K562 (cell line): Measurements from ENCODE around the gene POP5. TPM values are rescaled to one million over a fixed set of nuclear protein-coding genes. Genes with fewer than 3 reads are reported as not detected.

ENCODE experiments used
- CC2D1A ChIP-seq: fragments of 450-650 bp; IDR thresholded peaks from 2 replicates; pipeline ENCODE4 v1.6.1; 2017; ENCODE audit warnings: mild to moderate bottlenecking
- DNMT1 ChIP-seq: fragments of 450-650 bp; IDR thresholded peaks from 2 replicates; pipeline ENCODE4 v1.6.1; 2016; ENCODE audit warnings: antibody characterized with exemption, mild to moderate bottlenecking
- GATA2 ChIP-seq: sonication (generic); formaldehyde crosslinking; IDR thresholded peaks from 2 replicates; pipeline ENCODE4 v1.4.0; 2020; ENCODE audit warnings: mild to moderate bottlenecking, missing genetic modification reagents
- HMG20A ChIP-seq: fragments of 450-650 bp; formaldehyde crosslinking; conservative IDR thresholded peaks from 2 replicates; pipeline ENCODE4 v1.4.0; 2020; ENCODE audit warnings: mild to moderate bottlenecking, mixed read lengths
- HSF4 ChIP-seq: fragments of 250-450 bp; sonication (Bioruptor Pico); IDR thresholded peaks from 2 replicates; pipeline ENCODE4 v2.1.2; 2022; ENCODE audit warnings: mild to moderate bottlenecking, moderate library complexity, borderline replicate concordance
- ILF3 ChIP-seq: fragments of 450-650 bp; IDR thresholded peaks from 2 replicates; pipeline ENCODE4 v1.6.1; 2018; ENCODE audit warnings: antibody characterized with exemption, mild to moderate bottlenecking, moderate library complexity, borderline replicate concordance
- KAT7 ChIP-seq: sonication (generic); formaldehyde crosslinking; IDR thresholded peaks from 2 replicates; pipeline ENCODE4 v1.8.0; 2022; ENCODE audit warnings: missing genetic modification reagents, mild to moderate bottlenecking, borderline replicate concordance
- KDM5B ChIP-seq: fragments of 200-600 bp; sonication (generic); IDR thresholded peaks from 2 replicates; pipeline ENCODE4 v1.6.1; 2012; ENCODE audit warnings: low read depth, mild to moderate bottlenecking, moderate library complexity, low read length, control low read depth, inconsistent platforms; ENCODE audit not compliant: insufficient replicate concordance
- NR2C1 ChIP-seq, 2 experiments: fragments of 450-650 bp; IDR thresholded peaks; 2 replicates each; pipeline ENCODE4 v1.6.1; 2017; ENCODE audit warnings: mild to moderate bottlenecking in 2 of 2, antibody characterized with exemption in 1 of 2, inconsistent platforms in 1 of 2, missing compliant biosample characterization in 1 of 2, missing genetic modification characterization in 1 of 2
- PCBP2 ChIP-seq: fragments of 200-400 bp; formaldehyde crosslinking; IDR thresholded peaks from 2 replicates; pipeline ENCODE4 v1.6.1; 2018; ENCODE audit warnings: low read length, low read depth, mild to moderate bottlenecking, moderate library complexity; ENCODE audit not compliant: poor library complexity, severe bottlenecking
- PHF21A ChIP-seq: fragments of 450-650 bp; IDR thresholded peaks from 2 replicates; pipeline ENCODE4 v1.6.1; 2017; ENCODE audit warnings: low read depth, borderline replicate concordance
- SMAD4 ChIP-seq: fragments of 250-450 bp; sonication (Bioruptor Pico); conservative IDR thresholded peaks from 2 replicates; pipeline ENCODE4 v1.8.0; 2021; ENCODE audit warnings: inconsistent platforms, mild to moderate bottlenecking, moderate library complexity
- SMARCC2 ChIP-seq: fragments of 450-650 bp; IDR thresholded peaks from 2 replicates; pipeline ENCODE4 v1.6.1; 2017; ENCODE audit warnings: antibody characterized with exemption, moderate library complexity, mild to moderate bottlenecking, low read depth
- TARDBP ChIP-seq: fragments of 450-650 bp; IDR thresholded peaks from 2 replicates; pipeline ENCODE4 v1.6.1; 2016
- TRIM28 ChIP-seq: fragments of 450-650 bp; IDR thresholded peaks from 2 replicates; pipeline ENCODE4 v1.6.1; 2017
- ZBTB1 ChIP-seq: sonication (generic); formaldehyde crosslinking; IDR thresholded peaks from 2 replicates; pipeline ENCODE4 v1.8.1; 2023; ENCODE audit warnings: missing genetic modification reagents, low read depth, mild to moderate bottlenecking, borderline replicate concordance
- ZNF165 ChIP-seq: fragments of 250-450 bp; sonication (Bioruptor Pico); IDR thresholded peaks from 2 replicates; pipeline ENCODE4 v1.4.0; 2020; ENCODE audit warnings: borderline replicate concordance
- polyA plus RNA-seq, 8 experiments: library from polyadenylated mRNA; depleted of rRNA in 4 of 8; stranded (reverse) in 5 of 8; unstranded in 3 of 8; fragments of >200 nt; fragmentation: Nextera tagmentation in 2 of 8; fragmentation: Illumina TruSeq in 1 of 8; extraction: Ambion mirVana in 2 of 8; extraction: Trizol in 1 of 8; gene quantifications; 2 replicates each; pipeline versions ENCODE4 v1.2.1 to v1.2.3, GENCODE V29; 2011 to 2014; ENCODE audit warnings: inconsistent platforms in 1 of 8, missing spikeins in 1 of 8
- total RNA-seq, 7 experiments: library from RNA; depleted of rRNA in 6 of 7; stranded (reverse); fragments of >200 nt in 6 of 7; fragmentation: Illumina TruSeq in 2 of 7; extraction: Trizol in 2 of 7; gene quantifications; 2 replicates each; pipeline versions ENCODE4 v1.2.1 to v1.2.3, GENCODE V29; 2011 to 2021; ENCODE audit warnings: low replicate concordance in 1 of 7
- TF ChIP-seq, protein P1 (sequence below): fragments of 250-450 bp; sonication (Bioruptor Pico); IDR thresholded peaks from 2 replicates; pipeline ENCODE4 v1.8.0; 2022; ENCODE audit warnings: inconsistent platforms, mild to moderate bottlenecking, moderate library complexity, borderline replicate concordance
- TF ChIP-seq, protein P2 (sequence below): fragments of 250-450 bp; sonication (Bioruptor Pico); IDR thresholded peaks from 2 replicates; pipeline ENCODE4 v1.9.0; 2021; ENCODE audit warnings: mild to moderate bottlenecking, inconsistent platforms
- TF ChIP-seq, protein P3 (sequence below), 2 experiments: IDR thresholded peaks; 2 replicates each; pipeline ENCODE4 v1.6.1; 2012; ENCODE audit warnings: improper control_type of control experiment in 2 of 2, low read depth in 2 of 2, low read length in 2 of 2, borderline replicate concordance in 1 of 2
- TF ChIP-seq, protein P4 (sequence below): fragments of 450-650 bp; formaldehyde crosslinking; IDR thresholded peaks from 2 replicates; pipeline ENCODE4 v1.4.0; 2020; ENCODE audit warnings: mild to moderate bottlenecking

POP5 gene
- total and polyA plus RNA-seq, 9 of the 15 experiments (the other 6 are each of a cell fraction or from before 2014, with no cell fraction given), result 57.5 to 253 (median 73.8) TPM

DNA sequence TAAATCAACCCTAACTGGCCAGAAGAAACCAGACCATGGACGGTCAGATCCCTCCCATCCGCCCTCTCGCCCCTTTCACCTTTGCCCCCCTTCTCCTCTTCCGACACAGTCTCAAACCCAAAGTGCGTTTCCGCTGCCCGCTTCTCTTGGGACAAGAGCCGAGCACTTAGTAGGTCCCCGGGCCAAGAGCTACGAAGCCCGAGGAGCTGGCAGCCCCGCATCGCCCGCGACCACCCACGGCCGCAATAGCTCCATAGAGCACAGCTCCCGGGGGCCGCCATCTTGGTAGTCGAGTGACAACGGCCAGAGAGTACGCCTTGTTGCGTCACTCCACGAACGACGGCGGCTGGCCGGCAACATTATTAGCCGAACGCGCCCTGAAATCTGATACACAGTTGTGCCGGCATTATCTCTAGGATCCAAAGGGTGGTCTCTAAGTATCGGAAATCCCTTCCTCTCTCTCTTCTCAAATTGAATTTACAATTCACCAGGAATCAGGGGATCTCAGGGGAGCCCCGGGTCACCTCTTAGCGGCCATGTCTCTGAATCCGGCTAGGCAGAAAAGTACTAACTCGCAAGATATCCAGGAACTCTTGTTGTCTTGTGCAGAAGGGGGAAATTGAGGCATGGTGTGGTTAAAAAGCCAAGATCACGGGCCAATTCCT lies 52.2 kb downstream of the POP5 start, which contains the start of gene COQ5 (continued):
- TF ChIP-seq, protein P1, sequence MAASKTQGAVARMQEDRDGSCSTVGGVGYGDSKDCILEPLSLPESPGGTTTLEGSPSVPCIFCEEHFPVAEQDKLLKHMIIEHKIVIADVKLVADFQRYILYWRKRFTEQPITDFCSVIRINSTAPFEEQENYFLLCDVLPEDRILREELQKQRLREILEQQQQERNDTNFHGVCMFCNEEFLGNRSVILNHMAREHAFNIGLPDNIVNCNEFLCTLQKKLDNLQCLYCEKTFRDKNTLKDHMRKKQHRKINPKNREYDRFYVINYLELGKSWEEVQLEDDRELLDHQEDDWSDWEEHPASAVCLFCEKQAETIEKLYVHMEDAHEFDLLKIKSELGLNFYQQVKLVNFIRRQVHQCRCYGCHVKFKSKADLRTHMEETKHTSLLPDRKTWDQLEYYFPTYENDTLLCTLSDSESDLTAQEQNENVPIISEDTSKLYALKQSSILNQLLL (CRISPR knock-in tag), result no peak
- TF ChIP-seq SMARCC2, result no peak
- TF ChIP-seq, protein P2, sequence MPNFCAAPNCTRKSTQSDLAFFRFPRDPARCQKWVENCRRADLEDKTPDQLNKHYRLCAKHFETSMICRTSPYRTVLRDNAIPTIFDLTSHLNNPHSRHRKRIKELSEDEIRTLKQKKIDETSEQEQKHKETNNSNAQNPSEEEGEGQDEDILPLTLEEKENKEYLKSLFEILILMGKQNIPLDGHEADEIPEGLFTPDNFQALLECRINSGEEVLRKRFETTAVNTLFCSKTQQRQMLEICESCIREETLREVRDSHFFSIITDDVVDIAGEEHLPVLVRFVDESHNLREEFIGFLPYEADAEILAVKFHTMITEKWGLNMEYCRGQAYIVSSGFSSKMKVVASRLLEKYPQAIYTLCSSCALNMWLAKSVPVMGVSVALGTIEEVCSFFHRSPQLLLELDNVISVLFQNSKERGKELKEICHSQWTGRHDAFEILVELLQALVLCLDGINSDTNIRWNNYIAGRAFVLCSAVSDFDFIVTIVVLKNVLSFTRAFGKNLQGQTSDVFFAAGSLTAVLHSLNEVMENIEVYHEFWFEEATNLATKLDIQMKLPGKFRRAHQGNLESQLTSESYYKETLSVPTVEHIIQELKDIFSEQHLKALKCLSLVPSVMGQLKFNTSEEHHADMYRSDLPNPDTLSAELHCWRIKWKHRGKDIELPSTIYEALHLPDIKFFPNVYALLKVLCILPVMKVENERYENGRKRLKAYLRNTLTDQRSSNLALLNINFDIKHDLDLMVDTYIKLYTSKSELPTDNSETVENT (CRISPR knock-in tag), result no peak
- TF ChIP-seq TARDBP, result 0 out of 2 replicates have a peak, but pooled peaks have one; percentile 43
- TF ChIP-seq, protein P3, sequence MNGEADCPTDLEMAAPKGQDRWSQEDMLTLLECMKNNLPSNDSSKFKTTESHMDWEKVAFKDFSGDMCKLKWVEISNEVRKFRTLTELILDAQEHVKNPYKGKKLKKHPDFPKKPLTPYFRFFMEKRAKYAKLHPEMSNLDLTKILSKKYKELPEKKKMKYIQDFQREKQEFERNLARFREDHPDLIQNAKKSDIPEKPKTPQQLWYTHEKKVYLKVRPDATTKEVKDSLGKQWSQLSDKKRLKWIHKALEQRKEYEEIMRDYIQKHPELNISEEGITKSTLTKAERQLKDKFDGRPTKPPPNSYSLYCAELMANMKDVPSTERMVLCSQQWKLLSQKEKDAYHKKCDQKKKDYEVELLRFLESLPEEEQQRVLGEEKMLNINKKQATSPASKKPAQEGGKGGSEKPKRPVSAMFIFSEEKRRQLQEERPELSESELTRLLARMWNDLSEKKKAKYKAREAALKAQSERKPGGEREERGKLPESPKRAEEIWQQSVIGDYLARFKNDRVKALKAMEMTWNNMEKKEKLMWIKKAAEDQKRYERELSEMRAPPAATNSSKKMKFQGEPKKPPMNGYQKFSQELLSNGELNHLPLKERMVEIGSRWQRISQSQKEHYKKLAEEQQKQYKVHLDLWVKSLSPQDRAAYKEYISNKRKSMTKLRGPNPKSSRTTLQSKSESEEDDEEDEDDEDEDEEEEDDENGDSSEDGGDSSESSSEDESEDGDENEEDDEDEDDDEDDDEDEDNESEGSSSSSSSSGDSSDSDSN (IDR thresholded peaks at IDR 0.05; ENCODE audit: borderline replicate concordance in 1 of 2, low read depth in 2 of 2, low read length in 2 of 2), result 0 out of 4 replicates have a peak, but pooled peaks of 1 of the 2 experiments have one; percentile 31
- no peak for TF ChIP-seq HSF4 (CRISPR knock-in tag)
- TF ChIP-seq HMG20A (CRISPR knock-in tag), result no peak
- TF ChIP-seq KDM5B, result peak; percentile 85
- peak; percentile 83 for TF ChIP-seq GATA2 (CRISPR knock-in tag)
- peak; percentile 93 for TF ChIP-seq NR2C1 (IDR thresholded peaks at IDR 0.05)
- peak; percentile 96 for TF ChIP-seq NR2C1 (tag; IDR thresholded peaks at IDR 0.05)
- TF ChIP-seq TRIM28, result no peak
- TF ChIP-seq DNMT1, result no peak
- peak; percentile 71 for TF ChIP-seq SMAD4 (CRISPR knock-in tag)
- TF ChIP-seq ZBTB1 (CRISPR knock-in tag), result peak; percentile 53; the same call in 1 of the 2 replicates
- TF ChIP-seq ZNF165, result no peak
- TF ChIP-seq ILF3, result no peak
- TF ChIP-seq PCBP2, result no peak
- TF ChIP-seq KAT7 (CRISPR knock-in tag), result peak; percentile 92; the same call in 1 of the 2 replicates
- TF ChIP-seq PHF21A, result peak; percentile 15; the same call in 1 of the 2 replicates
- no peak; the same call in 1 of the 2 replicates for TF ChIP-seq CC2D1A
- TF ChIP-seq, protein P4, sequence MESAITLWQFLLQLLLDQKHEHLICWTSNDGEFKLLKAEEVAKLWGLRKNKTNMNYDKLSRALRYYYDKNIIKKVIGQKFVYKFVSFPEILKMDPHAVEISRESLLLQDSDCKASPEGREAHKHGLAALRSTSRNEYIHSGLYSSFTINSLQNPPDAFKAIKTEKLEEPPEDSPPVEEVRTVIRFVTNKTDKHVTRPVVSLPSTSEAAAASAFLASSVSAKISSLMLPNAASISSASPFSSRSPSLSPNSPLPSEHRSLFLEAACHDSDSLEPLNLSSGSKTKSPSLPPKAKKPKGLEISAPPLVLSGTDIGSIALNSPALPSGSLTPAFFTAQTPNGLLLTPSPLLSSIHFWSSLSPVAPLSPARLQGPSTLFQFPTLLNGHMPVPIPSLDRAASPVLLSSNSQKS (CRISPR knock-in tag), result no peak
